ENCODE data around the gene EDARADD.

GRCh38 chr1:236398538-236398937 lies 4.5 kb downstream of the EDARADD start:
- TF ChIP-seq EZH2 (IDR thresholded peaks at IDR 0.05; ENCODE audit: insufficient read depth, poor library complexity, severe bottlenecking) (no peak), EZH2phosphoT487 (IDR thresholded peaks at IDR 0.05; ENCODE audit: insufficient read depth, low read depth) (no peak)

Data from GM23248 (cell line).